Umbilical cord (tissue), 2 donors: ENCODE data around the gene EXOSC6. TPM values are rescaled to one million over a fixed set of nuclear protein-coding genes. Genes with fewer than 3 reads are reported as not detected.
A peak's percentile ranks its signal among the peaks of the same experiment; 100 is the strongest.
"Not testable (repeated sequence)": the region's sequence is repeated elsewhere in the genome, so short reads cannot be mapped to it uniquely, and the experiment has no call there.

Experiments
- DNase-seq: peaks from one replicate; pipeline ENCODE4 v3.0.0-alpha.2; 2015; ENCODE audit warnings: low spot score
- total RNA-seq: library from RNA; depleted of rRNA; stranded (reverse); fragments of >200 nt; gene quantifications from one replicate; pipeline ENCODE4 v1.2.3, GENCODE V29; 2014; ENCODE audit warnings: low replicate concordance; ENCODE audit not compliant: insufficient read depth

Gene EXOSC6
- 33.0 TPM for total RNA-seq

- peak; percentile 96 for DNase-seq
These were observed at the start of gene EXOSC6 for GRCh38 chr16:70251629-70252354. EXOSC6 (minus strand) TSS chr16:70251940; CDS start chr16:70251900, 40 bp downstream.

- DNase-seq = no peak
These were observed 49.4 kb upstream of the EXOSC6 start for GRCh38 chr16:70301121-70301520.

- DNase-seq = peak; percentile 80
These were observed 47.5 kb upstream of the EXOSC6 start, which contains the start of gene DDX19B for GRCh38 chr16:70298988-70299938. DDX19B (plus strand) TSS chr16:70299186; CDS start chr16:70299298, 112 bp downstream.

- DNase-seq = no peak
These were observed 43.9 kb upstream of the EXOSC6 start for GRCh38 chr16:70295634-70296033.

DNA sequence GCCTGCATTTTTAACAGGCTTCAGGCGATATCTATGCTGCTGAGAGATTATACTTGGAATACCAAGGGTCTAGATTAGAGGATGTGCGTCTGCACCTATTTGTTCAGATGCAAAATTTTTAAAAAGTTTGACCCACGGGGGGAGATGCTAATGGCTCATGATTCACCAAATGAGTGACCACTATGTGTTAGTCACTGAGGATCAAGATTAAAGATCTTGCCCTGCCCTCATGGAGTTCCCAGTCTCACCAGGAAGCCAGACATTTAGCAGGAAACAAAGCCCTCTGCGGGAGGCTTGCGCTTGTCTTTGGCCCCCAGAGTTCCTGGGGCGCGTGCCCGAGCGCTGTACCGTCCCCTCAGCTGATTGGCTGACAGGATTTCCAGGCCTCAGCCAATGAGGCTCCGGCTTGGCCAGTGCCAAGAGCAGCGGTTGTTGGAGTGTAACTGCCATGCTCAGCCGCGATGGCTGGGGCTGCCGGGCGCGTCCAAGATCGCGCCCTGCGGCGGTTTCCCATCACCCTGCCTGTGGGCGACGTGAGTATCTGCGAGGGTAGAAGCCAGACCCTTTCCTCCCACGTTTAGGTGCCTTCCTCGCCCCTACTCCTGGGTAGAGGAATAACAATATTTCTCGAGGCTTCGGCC is 42.8 kb upstream of the EXOSC6 start:
- DNase-seq = no peak

- not testable (repeated sequence) for DNase-seq
These were observed 40.4 kb upstream of the EXOSC6 start for GRCh38 chr16:70292148-70292547.

- DNase-seq = no peak
These were observed 39.3 kb upstream of the EXOSC6 start for GRCh38 chr16:70290949-70291519.

GRCh38 chr16:70289229-70290094 is 37.7 kb upstream of the EXOSC6 start, which contains the start of gene AARS1:
AARS1 (minus strand) TSS chr16:70289506; CDS start chr16:70282763, 6,743 bp downstream.
- peak; percentile 100 for DNase-seq

- not testable (repeated sequence) for DNase-seq
These were observed 35.7 kb upstream of the EXOSC6 start for GRCh38 chr16:70287304-70287971.

DNA sequence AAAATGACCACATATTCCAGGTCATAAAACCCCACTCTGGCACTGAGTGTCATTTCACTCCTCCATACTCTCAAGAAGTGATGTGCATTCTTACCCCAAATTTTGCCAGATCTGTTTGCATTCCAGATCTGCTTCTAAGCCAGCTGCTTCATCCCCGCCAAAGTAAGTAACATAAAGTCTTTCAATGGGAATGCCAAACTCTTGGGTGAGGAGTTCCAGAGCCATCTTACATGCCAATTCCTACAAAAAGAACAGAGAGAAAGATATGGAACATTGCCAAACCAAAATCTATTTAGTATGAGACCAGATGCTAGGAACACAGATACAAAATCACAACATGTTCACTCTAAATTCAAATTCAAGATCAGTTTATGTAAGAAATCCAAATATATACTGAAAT is 24.7 kb upstream of the EXOSC6 start:
- no peak for DNase-seq

DNA sequence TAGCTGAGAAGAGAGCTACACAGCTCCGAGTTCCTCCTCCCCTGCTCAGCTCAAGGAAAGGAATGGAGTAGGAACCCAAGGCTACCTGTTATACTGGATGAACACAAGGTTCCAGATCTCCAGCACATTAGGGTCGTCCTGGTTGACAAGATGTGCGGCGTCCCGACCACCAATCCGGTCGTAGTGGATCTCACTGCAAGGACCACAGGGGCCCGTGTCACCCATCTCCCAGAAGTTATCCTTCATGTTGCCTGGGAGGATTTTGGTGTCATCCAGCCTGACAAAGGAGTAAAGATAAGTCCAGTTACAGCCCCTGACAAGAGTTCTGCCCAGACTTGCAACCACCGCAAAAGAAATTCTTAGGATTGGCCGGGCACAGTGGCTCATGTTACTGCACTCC is 20.0 kb upstream of the EXOSC6 start:
- no peak for DNase-seq

- DNase-seq = no peak
These were observed 18.4 kb upstream of the EXOSC6 start for GRCh38 chr16:70270176-70270575.

GRCh38 chr16:70269471-70269870 is 17.7 kb upstream of the EXOSC6 start:
- no peak for DNase-seq

- DNase-seq = not testable (repeated sequence)
These were observed 16.2 kb upstream of the EXOSC6 start for GRCh38 chr16:70267922-70268321.

DNA sequence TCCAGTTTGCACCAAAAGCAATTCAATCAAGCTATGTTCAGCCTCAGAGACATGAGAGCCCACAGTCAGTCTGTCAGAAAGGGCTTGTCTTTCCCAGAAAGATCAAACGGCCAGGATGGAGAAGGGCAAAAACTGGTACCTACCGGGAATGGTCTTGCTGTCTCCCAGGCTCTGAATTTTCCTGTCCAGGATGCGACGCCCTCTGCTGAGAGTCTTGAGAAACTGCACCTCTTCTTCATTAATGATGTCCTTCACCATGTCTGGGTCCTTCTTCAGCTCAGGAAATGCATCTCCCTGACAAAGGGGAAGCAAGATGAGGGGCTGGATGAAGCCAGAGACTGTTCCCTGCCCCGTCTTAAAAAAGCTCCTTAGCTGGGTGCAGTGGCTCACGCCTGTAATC is 15.8 kb upstream of the EXOSC6 start:
- no peak for DNase-seq

DNA sequence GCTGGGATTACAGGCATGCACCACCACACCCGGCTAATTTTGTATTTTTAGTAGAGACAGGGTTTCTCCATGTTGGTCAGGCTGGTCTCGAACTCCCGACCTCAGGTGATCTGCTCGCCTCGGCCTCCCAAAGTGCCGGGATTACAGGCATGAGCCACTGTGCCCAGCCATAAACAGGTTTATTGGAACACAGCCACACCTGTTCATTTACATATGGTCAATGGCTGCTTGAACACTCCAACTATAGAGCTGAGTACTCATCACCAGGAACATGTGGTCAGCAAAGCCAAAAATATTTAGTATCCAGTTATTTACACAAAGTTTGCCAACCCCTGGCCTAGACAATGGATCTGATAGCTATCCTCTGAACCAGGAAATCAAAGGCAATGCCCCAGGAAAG is 8.2 kb upstream of the EXOSC6 start:
- DNase-seq = not testable (repeated sequence)

- no peak for DNase-seq
These were observed 7.2 kb upstream of the EXOSC6 start for GRCh38 chr16:70258946-70259345.

GRCh38 chr16:70258065-70258464 is 6.3 kb upstream of the EXOSC6 start:
- DNase-seq = no peak

DNA sequence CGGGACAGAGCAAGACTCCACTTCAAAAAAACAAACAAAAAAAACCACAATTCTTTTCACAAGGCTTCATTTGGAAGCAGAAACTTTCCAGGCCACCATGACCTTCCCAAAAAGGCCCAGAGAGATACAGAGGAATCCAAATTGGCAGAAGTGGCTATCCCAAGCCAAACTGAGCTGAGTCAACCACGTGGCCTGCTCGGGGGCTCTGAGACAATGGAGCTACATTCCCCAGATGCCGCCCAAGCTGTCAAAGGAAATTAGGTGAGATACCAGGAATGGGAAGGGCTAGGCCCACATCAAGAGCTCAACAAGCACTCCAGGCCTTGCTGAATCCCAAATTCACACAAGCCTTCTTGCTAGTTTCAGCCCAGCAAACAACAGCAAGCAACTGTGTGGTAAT is 5.7 kb upstream of the EXOSC6 start:
- no peak for DNase-seq

DNA sequence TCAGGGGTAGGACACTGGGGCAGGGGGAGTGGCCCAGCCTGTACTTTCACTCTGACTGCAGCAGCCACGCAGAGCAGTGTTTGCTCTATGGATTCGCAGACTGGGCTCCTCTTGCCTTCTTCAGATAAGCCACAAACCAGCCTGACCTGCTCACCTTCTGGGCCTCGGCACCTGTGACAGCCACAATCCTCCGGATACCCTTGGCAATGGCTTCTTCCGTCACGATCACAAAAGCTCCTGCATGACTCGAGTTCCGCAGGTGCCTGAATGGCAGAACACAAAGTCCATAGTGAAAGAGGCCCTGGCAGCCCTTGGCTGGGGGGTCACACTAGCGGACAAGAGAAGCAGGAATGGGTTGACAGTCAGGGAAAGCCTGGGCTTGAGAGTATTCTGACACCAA is 3.8 kb upstream of the EXOSC6 start:
- no peak for DNase-seq
